Stimulated activated CD8-positive, alpha-beta memory T cell treated with anti-CD3 and anti-CD28 coated beads, Interleukin-12 subunit alpha, Interleukin-12 subunit beta, amount 100 ng/mL, for 1 hour (primary cell): Measurements from ENCODE around the gene ASPM.
"Not testable (repeated sequence)": the region's sequence is repeated elsewhere in the genome, so short reads cannot be mapped to it uniquely, and the experiment has no call there.

Experiments used
- DNase-seq: peaks from one replicate; pipeline ENCODE4 v3.0.0-alpha.2; 2020; ENCODE audit warnings: low read depth

ASPM gene

GRCh38 chr1:197076585-197076984 lies 69.9 kb downstream of the ASPM start:
- DNase-seq, result no peak

DNA sequence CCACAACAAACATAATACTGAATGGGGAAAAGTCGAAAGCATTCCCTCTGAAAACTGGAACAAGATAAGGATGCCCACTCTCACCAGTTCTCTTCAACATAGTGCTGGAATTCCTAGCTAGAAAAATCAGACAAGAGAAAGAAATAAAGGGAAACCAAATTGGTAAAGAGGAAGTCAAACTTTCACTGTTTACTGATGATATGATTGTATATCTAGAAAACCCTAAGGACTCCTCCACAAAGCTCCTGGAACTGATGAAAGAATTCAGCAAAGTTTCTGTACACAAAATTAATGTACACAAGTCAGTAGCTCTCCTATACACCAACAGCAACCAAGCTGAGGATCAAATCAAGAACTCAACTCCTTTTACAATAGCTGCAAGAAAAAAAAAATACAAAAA lies 72.5 kb downstream of the ASPM start:
- DNase-seq, result no peak

DNA sequence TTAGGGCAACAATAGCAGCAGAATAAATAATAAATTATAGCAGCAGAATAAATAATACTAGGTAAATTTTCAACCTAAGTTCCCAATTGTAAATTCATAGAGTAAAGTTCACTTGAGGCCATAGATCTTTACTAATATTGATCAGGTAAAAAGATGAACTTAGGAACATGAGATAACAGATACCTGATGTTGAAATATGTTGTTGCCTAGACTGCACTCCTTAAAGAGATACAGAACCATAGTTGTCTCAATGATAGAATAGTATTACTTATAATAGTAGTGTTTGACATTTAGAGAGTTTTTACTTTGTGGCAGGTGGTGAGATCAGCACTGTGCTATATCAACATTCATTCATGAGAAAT lies 79.0 kb downstream of the ASPM start:
- DNase-seq, result no peak

GRCh38 chr1:197066719-197067456 lies 79.6 kb downstream of the ASPM start, which contains the start of gene F13B:
Gene F13B, minus strand, starts transcription at chr1:197067260. Its CDS starts 37 bp downstream, at chr1:197067223.
- no peak for DNase-seq

GRCh38 chr1:197066277-197066676 lies 80.2 kb downstream of the ASPM start:
- DNase-seq, result no peak

- no peak for DNase-seq
These were observed 80.9 kb downstream of the ASPM start for GRCh38 chr1:197065559-197065958.

- DNase-seq, result no peak
These were observed 83.3 kb downstream of the ASPM start for GRCh38 chr1:197063212-197063611.

- DNase-seq, result no peak
These were observed 83.8 kb downstream of the ASPM start for GRCh38 chr1:197062692-197063091.

GRCh38 chr1:197049100-197049499 lies 97.4 kb downstream of the ASPM start:
- no peak for DNase-seq

GRCh38 chr1:197042676-197043341 lies 103.7 kb downstream of the ASPM start:
- no peak for DNase-seq

GRCh38 chr1:197041486-197042353 lies 104.7 kb downstream of the ASPM start:
- DNase-seq, result no peak

DNA sequence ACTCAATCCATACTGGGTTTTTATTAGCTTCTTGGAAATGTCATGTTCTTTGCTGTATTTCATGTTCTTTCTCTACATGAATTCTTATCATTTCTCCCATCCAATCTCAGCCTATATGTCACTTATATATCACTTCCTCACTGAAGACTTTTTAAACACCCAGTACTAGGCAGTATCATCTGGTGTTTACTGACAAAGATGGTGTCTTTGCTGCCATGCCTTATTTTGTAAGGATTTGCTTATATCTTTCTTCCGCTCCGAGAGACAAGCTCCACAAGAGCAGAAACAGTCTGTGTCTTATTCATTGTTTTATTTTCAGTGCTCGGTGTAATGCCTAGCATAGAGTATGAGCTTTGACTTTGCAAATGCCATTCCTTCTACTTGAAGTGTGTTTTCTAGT lies 109.6 kb downstream of the ASPM start:
- no peak for DNase-seq

- not testable (repeated sequence) for DNase-seq
These were observed 111.7 kb downstream of the ASPM start for GRCh38 chr1:197034631-197035339.
